ENCODE data around the gene MIF4GD.

The MIF4GD gene

GRCh38 chr17:75241143-75241430 is 29.9 kb downstream of the MIF4GD start:
- CTCF ChIA-PET: interaction anchor here (0.6 to 7.5 kb wide), 9 partner anchors 8 to 278 kb away, joined by 3 to 50 read pairs (median 17); partner anchors contain the start of genes GGA3, MIF4GD and MRPS7
- Histone ChIP-seq H3K36me3 (ENCODE audit: control insufficient read depth in 4 of 4, insufficient read depth in 4 of 4, low read length in 3 of 4) (peaks cover 7 to 97% (median 78%) of the 10 kb centered on the region in 4 experiments), H3K4me3 (ENCODE audit: control insufficient read depth in 1 of 7, extremely low read depth in 1 of 7, insufficient read depth in 4 of 7, low read depth in 2 of 7, low read length in 6 of 7) (no peak overlapping the region), H3K27me3 (replicated peaks in 2 of 5; ENCODE audit: control insufficient read depth in 4 of 5, insufficient read depth in 5 of 5, low read length in 4 of 5) (no peaks in the 10 kb centered on the region), H3K4me1 (ENCODE audit: control extremely low read depth in 1 of 4, control insufficient read depth in 4 of 4, insufficient read depth in 4 of 4, low read length in 3 of 4) (peaks cover 0 to 5% (median 0%) of the 10 kb centered on the region in 4 experiments), H3K9me3 (ENCODE audit: control extremely low read depth in 1 of 5, control insufficient read depth in 4 of 5, insufficient read depth in 2 of 5, low read depth in 1 of 5, low read length in 4 of 5) (no peaks in the 10 kb centered on the region), H3K27ac (ENCODE audit: insufficient read depth in 1 of 2, low read depth in 1 of 2, low read length in 2 of 2, poor library complexity in 1 of 2, severe bottlenecking in 2 of 2) (no peak overlapping the region)
- 94% methylated on average over 7 of the region's 7 CpGs for WGBS (ENCODE audit: insufficient coverage)
- POLR2A ChIA-PET: no interaction called here
- no peak for DNase-seq

- peak; percentile 60 to 71 (median 69) for DNase-seq
- H3K4me1 ChIP-seq (ENCODE audit: control extremely low read depth in 1 of 4, control insufficient read depth in 4 of 4, insufficient read depth in 4 of 4, low read length in 3 of 4): peaks cover 0 to 5% (median 0%) of the 10 kb centered on the region in 4 experiments
- H3K9me3 ChIP-seq (ENCODE audit: control extremely low read depth in 1 of 5, control insufficient read depth in 4 of 5, insufficient read depth in 2 of 5, low read depth in 1 of 5, low read length in 4 of 5): no peaks in the 10 kb centered on the region
- POLR2A ChIA-PET: no interaction called here
- H3K4me3 ChIP-seq (ENCODE audit: control insufficient read depth in 1 of 7, extremely low read depth in 1 of 7, insufficient read depth in 4 of 7, low read depth in 2 of 7, low read length in 6 of 7): no peak overlapping the region
- H3K36me3 ChIP-seq (ENCODE audit: control insufficient read depth in 4 of 4, insufficient read depth in 4 of 4, low read length in 3 of 4): peaks cover 7 to 96% (median 75%) of the 10 kb centered on the region in 4 experiments
- no peaks in the 10 kb centered on the region for H3K27me3 ChIP-seq (replicated peaks in 2 of 5; ENCODE audit: control insufficient read depth in 4 of 5, insufficient read depth in 5 of 5, low read length in 4 of 5)
- no peak overlapping the region for H3K27ac ChIP-seq (ENCODE audit: insufficient read depth in 1 of 2, low read depth in 1 of 2, low read length in 2 of 2, poor library complexity in 1 of 2, severe bottlenecking in 2 of 2)
- WGBS (ENCODE audit: insufficient coverage): 90% methylated on average over 15 of the region's 23 CpGs
- CTCF ChIA-PET: interaction anchor here (0.8 to 7.5 kb wide), 16 partner anchors 8 to 278 kb away, joined by 3 to 50 read pairs (median 8); partner anchors contain the start of genes GGA3, GRB2, MIF4GD and MRPS7
Observed at GRCh38 chr17:75240394-75241142, 30.5 kb downstream of the MIF4GD start.

- WGBS (ENCODE audit: insufficient coverage): 98% methylated on average over 23 of the region's 23 CpGs
- ChIA-PET CTCF (interaction anchor here (0.7 to 7.5 kb wide), 17 partner anchors 9 to 180 kb away, joined by 3 to 50 read pairs (median 7); partner anchors contain the start of genes GGA3, GRB2, MIF4GD and MRPS7), POLR2A (no interaction called here)
- H3K36me3 ChIP-seq (ENCODE audit: control insufficient read depth in 4 of 4, insufficient read depth in 4 of 4, low read length in 3 of 4): peaks cover 11 to 97% (median 77%) of the 10 kb centered on the region in 4 experiments
- H3K9me3 ChIP-seq (ENCODE audit: control extremely low read depth in 1 of 5, control insufficient read depth in 4 of 5, insufficient read depth in 2 of 5, low read depth in 1 of 5, low read length in 4 of 5): no peaks in the 10 kb centered on the region
- no peak overlapping the region for H3K4me3 ChIP-seq (ENCODE audit: control insufficient read depth in 1 of 7, extremely low read depth in 1 of 7, insufficient read depth in 4 of 7, low read depth in 2 of 7, low read length in 6 of 7)
- H3K27ac ChIP-seq (ENCODE audit: insufficient read depth in 1 of 2, low read depth in 1 of 2, low read length in 2 of 2, poor library complexity in 1 of 2, severe bottlenecking in 2 of 2): no peak overlapping the region
- H3K27me3 ChIP-seq (replicated peaks in 2 of 5; ENCODE audit: control insufficient read depth in 4 of 5, insufficient read depth in 5 of 5, low read length in 4 of 5): no peaks in the 10 kb centered on the region
- no peak for DNase-seq
- peaks cover 0 to 3% (median 0%) of the 10 kb centered on the region in 4 experiments for H3K4me1 ChIP-seq (ENCODE audit: control extremely low read depth in 1 of 4, control insufficient read depth in 4 of 4, insufficient read depth in 4 of 4, low read length in 3 of 4)
Observed at GRCh38 chr17:75239778-75240393, 31.1 kb downstream of the MIF4GD start.

- 96% methylated on average over 9 of the region's 12 CpGs for WGBS (ENCODE audit: insufficient coverage)
- Histone ChIP-seq H3K27me3 (replicated peaks in 2 of 5; ENCODE audit: control insufficient read depth in 4 of 5, insufficient read depth in 5 of 5, low read length in 4 of 5) (no peaks in the 10 kb centered on the region), H3K4me3 (ENCODE audit: control insufficient read depth in 1 of 7, extremely low read depth in 1 of 7, insufficient read depth in 4 of 7, low read depth in 2 of 7, low read length in 6 of 7) (no peak overlapping the region), H3K9me3 (ENCODE audit: control extremely low read depth in 1 of 5, control insufficient read depth in 4 of 5, insufficient read depth in 2 of 5, low read depth in 1 of 5, low read length in 4 of 5) (no peaks in the 10 kb centered on the region), H3K36me3 (ENCODE audit: control insufficient read depth in 4 of 4, insufficient read depth in 4 of 4, low read length in 3 of 4) (peaks cover 13 to 97% (median 76%) of the 10 kb centered on the region in 4 experiments), H3K4me1 (ENCODE audit: control extremely low read depth in 1 of 4, control insufficient read depth in 4 of 4, insufficient read depth in 4 of 4, low read length in 3 of 4) (no peaks in the 10 kb centered on the region), H3K27ac (ENCODE audit: insufficient read depth in 1 of 2, low read depth in 1 of 2, low read length in 2 of 2, poor library complexity in 1 of 2, severe bottlenecking in 2 of 2) (no peak overlapping the region)
- ChIA-PET POLR2A (no interaction called here), CTCF (interaction anchor here (0.6 to 7.5 kb wide), 15 partner anchors 9 to 190 kb away, joined by 3 to 50 read pairs (median 7); partner anchors contain the start of genes GGA3, MIF4GD and MRPS7)
- no peak for DNase-seq
Observed at GRCh38 chr17:75239214-75239613, 31.8 kb downstream of the MIF4GD start.

- ChIA-PET POLR2A (no interaction called here), CTCF (interaction anchor here (0.6 to 7.5 kb wide), 20 partner anchors 8 to 278 kb away, joined by 3 to 50 read pairs (median 4); partner anchors contain the start of genes GGA3, MIF4GD and MRPS7)
- Histone ChIP-seq H3K4me3 (ENCODE audit: control insufficient read depth in 1 of 7, extremely low read depth in 1 of 7, insufficient read depth in 4 of 7, low read depth in 2 of 7, low read length in 6 of 7) (no peak overlapping the region), H3K27me3 (replicated peaks in 2 of 5; ENCODE audit: control insufficient read depth in 4 of 5, insufficient read depth in 5 of 5, low read length in 4 of 5) (no peaks in the 10 kb centered on the region), H3K27ac (ENCODE audit: insufficient read depth in 1 of 2, low read depth in 1 of 2, low read length in 2 of 2, poor library complexity in 1 of 2, severe bottlenecking in 2 of 2) (no peak overlapping the region), H3K36me3 (ENCODE audit: control insufficient read depth in 4 of 4, insufficient read depth in 4 of 4, low read length in 3 of 4) (peaks cover 13 to 94% (median 72%) of the 10 kb centered on the region in 4 experiments), H3K9me3 (ENCODE audit: control extremely low read depth in 1 of 5, control insufficient read depth in 4 of 5, insufficient read depth in 2 of 5, low read depth in 1 of 5, low read length in 4 of 5) (no peaks in the 10 kb centered on the region), H3K4me1 (ENCODE audit: control extremely low read depth in 1 of 4, control insufficient read depth in 4 of 4, insufficient read depth in 4 of 4, low read length in 3 of 4) (no peaks in the 10 kb centered on the region)
- 72% methylated on average over 13 of the region's 13 CpGs for WGBS (ENCODE audit: insufficient coverage)
- peak; percentile 71 to 83 (median 81) for DNase-seq
Observed at GRCh38 chr17:75238684-75239191, 32.3 kb downstream of the MIF4GD start.

GRCh38 chr17:75238020-75238580 is 32.9 kb downstream of the MIF4GD start:
- ChIA-PET POLR2A (no interaction called here), CTCF (interaction anchor here (0.9 to 7.5 kb wide), 13 partner anchors 8 to 277 kb away, joined by 3 to 50 read pairs (median 4); partner anchors contain the start of genes GGA3, MIF4GD and MRPS7)
- peaks cover 13 to 90% (median 67%) of the 10 kb centered on the region in 4 experiments for H3K36me3 ChIP-seq (ENCODE audit: control insufficient read depth in 4 of 4, insufficient read depth in 4 of 4, low read length in 3 of 4)
- no peak overlapping the region for H3K27ac ChIP-seq (ENCODE audit: insufficient read depth in 1 of 2, low read depth in 1 of 2, low read length in 2 of 2, poor library complexity in 1 of 2, severe bottlenecking in 2 of 2)
- no peak overlapping the region for H3K4me3 ChIP-seq (ENCODE audit: control insufficient read depth in 1 of 7, extremely low read depth in 1 of 7, insufficient read depth in 4 of 7, low read depth in 2 of 7, low read length in 6 of 7)
- H3K27me3 ChIP-seq (replicated peaks in 2 of 5; ENCODE audit: control insufficient read depth in 4 of 5, insufficient read depth in 5 of 5, low read length in 4 of 5): no peaks in the 10 kb centered on the region
- WGBS (ENCODE audit: insufficient coverage): 93% methylated on average over 11 of the region's 11 CpGs
- no peaks in the 10 kb centered on the region for H3K9me3 ChIP-seq (ENCODE audit: control extremely low read depth in 1 of 5, control insufficient read depth in 4 of 5, insufficient read depth in 2 of 5, low read depth in 1 of 5, low read length in 4 of 5)
- DNase-seq: no peak
- H3K4me1 ChIP-seq (ENCODE audit: control extremely low read depth in 1 of 4, control insufficient read depth in 4 of 4, insufficient read depth in 4 of 4, low read length in 3 of 4): no peaks in the 10 kb centered on the region

Data from common myeloid progenitor, CD34-positive (primary cell).